ENCODE results near the gene ADCY2.

The ADCY2 gene

GRCh38 chr5:7815892-7816534 lies 420.1 kb downstream of the ADCY2 start (continued):
- TF ChIP-seq KLF9 (tag by site-specific recombination; IDR thresholded peaks at IDR 0.05; ENCODE audit: low read depth) (no peak), KLF7 (tag by site-specific recombination; IDR thresholded peaks at IDR 0.05; ENCODE audit: borderline replicate concordance) (no peak), ZNF341 (tag by site-specific recombination; IDR thresholded peaks at IDR 0.05; ENCODE audit: low read depth) (0 out of 2 replicates have a peak, but pooled peaks have one; percentile 32), ZNF175 (tag by site-specific recombination; IDR thresholded peaks at IDR 0.05) (no peak), ZFP37 (tag by site-specific recombination; IDR thresholded peaks at IDR 0.05) (no peak), ZNF398 (tag by site-specific recombination; IDR thresholded peaks at IDR 0.05) (no peak), ZNF311 (tag by site-specific recombination; IDR thresholded peaks at IDR 0.05; ENCODE audit: borderline replicate concordance) (no peak), ZNF510 (tag by site-specific recombination; IDR thresholded peaks at IDR 0.05; ENCODE audit: insufficient replicate concordance) (no peak), TSHZ1 (tag by site-specific recombination; IDR thresholded peaks at IDR 0.05; ENCODE audit: borderline replicate concordance) (no peak), ZNF121 (tag by site-specific recombination; IDR thresholded peaks at IDR 0.05) (no peak), ZNF548 (tag by site-specific recombination; IDR thresholded peaks at IDR 0.05) (no peak), ZEB2 (tag by site-specific recombination; IDR thresholded peaks at IDR 0.05) (no peak), ZNF423 (tag by site-specific recombination; IDR thresholded peaks at IDR 0.05) (no peak), SP7 (tag by site-specific recombination; IDR thresholded peaks at IDR 0.05) (0 out of 2 replicates have a peak, but pooled peaks have one; percentile 11), ZNF37A (tag by site-specific recombination; IDR thresholded peaks at IDR 0.05) (no peak), MYNN (tag by site-specific recombination; IDR thresholded peaks at IDR 0.05; ENCODE audit: borderline replicate concordance) (no peak), ZNF132 (tag by site-specific recombination; IDR thresholded peaks at IDR 0.05; ENCODE audit: borderline replicate concordance) (no peak), ZNF529 (tag by site-specific recombination; IDR thresholded peaks at IDR 0.05; ENCODE audit: insufficient replicate concordance) (no peak), ZNF664 (tag by site-specific recombination; IDR thresholded peaks at IDR 0.05) (no peak), ZNF585B (tag by site-specific recombination; IDR thresholded peaks at IDR 0.05) (no peak), ZNF530 (tag by site-specific recombination; IDR thresholded peaks at IDR 0.05; ENCODE audit: low read depth) (no peak), ZNF324 (tag by site-specific recombination; IDR thresholded peaks at IDR 0.05) (no peak), GFI1B (tag by site-specific recombination; IDR thresholded peaks at IDR 0.05) (no peak), ZNF600 (tag by site-specific recombination; IDR thresholded peaks at IDR 0.05) (no peak), ZBTB17 (tag by site-specific recombination; IDR thresholded peaks at IDR 0.05) (no peak), ZNF292 (tag by site-specific recombination; IDR thresholded peaks at IDR 0.05; ENCODE audit: borderline replicate concordance, low read depth) (no peak), ZNF169 (tag by site-specific recombination; IDR thresholded peaks at IDR 0.05) (no peak), ZNF610 (tag by site-specific recombination; IDR thresholded peaks at IDR 0.05; ENCODE audit: borderline replicate concordance) (no peak), ZNF621 (tag by site-specific recombination; IDR thresholded peaks at IDR 0.05) (no peak)
- TF ChIP-seq, protein P1, sequence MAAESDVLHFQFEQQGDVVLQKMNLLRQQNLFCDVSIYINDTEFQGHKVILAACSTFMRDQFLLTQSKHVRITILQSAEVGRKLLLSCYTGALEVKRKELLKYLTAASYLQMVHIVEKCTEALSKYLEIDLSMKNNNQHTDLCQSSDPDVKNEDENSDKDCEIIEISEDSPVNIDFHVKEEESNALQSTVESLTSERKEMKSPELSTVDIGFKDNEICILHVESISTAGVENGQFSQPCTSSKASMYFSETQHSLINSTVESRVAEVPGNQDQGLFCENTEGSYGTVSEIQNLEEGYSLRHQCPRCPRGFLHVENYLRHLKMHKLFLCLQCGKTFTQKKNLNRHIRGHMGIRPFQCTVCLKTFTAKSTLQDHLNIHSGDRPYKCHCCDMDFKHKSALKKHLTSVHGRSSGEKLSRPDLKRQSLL (tag by site-specific recombination; IDR thresholded peaks at IDR 0.05), result no peak
- TF ChIP-seq, protein P2, sequence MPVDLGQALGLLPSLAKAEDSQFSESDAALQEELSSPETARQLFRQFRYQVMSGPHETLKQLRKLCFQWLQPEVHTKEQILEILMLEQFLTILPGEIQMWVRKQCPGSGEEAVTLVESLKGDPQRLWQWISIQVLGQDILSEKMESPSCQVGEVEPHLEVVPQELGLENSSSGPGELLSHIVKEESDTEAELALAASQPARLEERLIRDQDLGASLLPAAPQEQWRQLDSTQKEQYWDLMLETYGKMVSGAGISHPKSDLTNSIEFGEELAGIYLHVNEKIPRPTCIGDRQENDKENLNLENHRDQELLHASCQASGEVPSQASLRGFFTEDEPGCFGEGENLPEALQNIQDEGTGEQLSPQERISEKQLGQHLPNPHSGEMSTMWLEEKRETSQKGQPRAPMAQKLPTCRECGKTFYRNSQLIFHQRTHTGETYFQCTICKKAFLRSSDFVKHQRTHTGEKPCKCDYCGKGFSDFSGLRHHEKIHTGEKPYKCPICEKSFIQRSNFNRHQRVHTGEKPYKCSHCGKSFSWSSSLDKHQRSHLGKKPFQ (tag by site-specific recombination; IDR thresholded peaks at IDR 0.05), result no peak
- TF ChIP-seq, protein P3, sequence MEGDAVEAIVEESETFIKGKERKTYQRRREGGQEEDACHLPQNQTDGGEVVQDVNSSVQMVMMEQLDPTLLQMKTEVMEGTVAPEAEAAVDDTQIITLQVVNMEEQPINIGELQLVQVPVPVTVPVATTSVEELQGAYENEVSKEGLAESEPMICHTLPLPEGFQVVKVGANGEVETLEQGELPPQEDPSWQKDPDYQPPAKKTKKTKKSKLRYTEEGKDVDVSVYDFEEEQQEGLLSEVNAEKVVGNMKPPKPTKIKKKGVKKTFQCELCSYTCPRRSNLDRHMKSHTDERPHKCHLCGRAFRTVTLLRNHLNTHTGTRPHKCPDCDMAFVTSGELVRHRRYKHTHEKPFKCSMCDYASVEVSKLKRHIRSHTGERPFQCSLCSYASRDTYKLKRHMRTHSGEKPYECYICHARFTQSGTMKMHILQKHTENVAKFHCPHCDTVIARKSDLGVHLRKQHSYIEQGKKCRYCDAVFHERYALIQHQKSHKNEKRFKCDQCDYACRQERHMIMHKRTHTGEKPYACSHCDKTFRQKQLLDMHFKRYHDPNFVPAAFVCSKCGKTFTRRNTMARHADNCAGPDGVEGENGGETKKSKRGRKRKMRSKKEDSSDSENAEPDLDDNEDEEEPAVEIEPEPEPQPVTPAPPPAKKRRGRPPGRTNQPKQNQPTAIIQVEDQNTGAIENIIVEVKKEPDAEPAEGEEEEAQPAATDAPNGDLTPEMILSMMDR (tag by site-specific recombination; IDR thresholded peaks at IDR 0.05), result peak; percentile 95

Data from HEK293 (cell line).